Bronchial epithelial cell (primary cell): ENCODE data around the gene KRTAP10-7. TPM values are rescaled to one million over a fixed set of nuclear protein-coding genes. Genes with fewer than 3 reads are reported as not detected.
"Not testable (repeated sequence)": the region's sequence is repeated elsewhere in the genome, so short reads cannot be mapped to it uniquely, and the experiment has no call there.

Source experiments
- DNase-seq: peaks from one replicate; pipeline ENCODE4 v3.0.0-alpha.2; 2010; ENCODE audit warnings: low read depth
- FAIRE-seq: peaks from 2 replicates; lab custom pipeline; 2011; peaks lifted over from hg19 to GRCh38; lab: Jason Lieb, UNC
- H3K27me3 ChIP-seq: 2 replicates; pipeline ENCODE4 v1.5.1; 2011; ENCODE audit warnings: low read length; ENCODE audit not compliant: control insufficient read depth, insufficient read depth
- H3K36me3 ChIP-seq: 2 replicates; pipeline ENCODE4 v1.5.1; 2011; ENCODE audit warnings: low read length; ENCODE audit not compliant: control insufficient read depth, insufficient read depth
- H3K4me3 ChIP-seq: 2 replicates; pipeline ENCODE4 v1.5.1; 2011; ENCODE audit warnings: mild to moderate bottlenecking, low read depth, low read length, control low read depth
- CTCF ChIP-seq: IDR thresholded peaks from 2 replicates; pipeline ENCODE4 v1.5.1; 2011; ENCODE audit warnings: mild to moderate bottlenecking, moderate library complexity, low read length, control low read depth, inconsistent platforms; ENCODE audit not compliant: insufficient read depth, severe bottlenecking
- total RNA-seq: library from RNA; depleted of rRNA; stranded (reverse); fragments of >200 nt; gene quantifications from 2 replicates; pipeline ENCODE4 v1.2.1, GENCODE V29; 2014

KRTAP10-7 gene
- total RNA-seq, 1 donor from 2014 or later, result not detected

DNA sequence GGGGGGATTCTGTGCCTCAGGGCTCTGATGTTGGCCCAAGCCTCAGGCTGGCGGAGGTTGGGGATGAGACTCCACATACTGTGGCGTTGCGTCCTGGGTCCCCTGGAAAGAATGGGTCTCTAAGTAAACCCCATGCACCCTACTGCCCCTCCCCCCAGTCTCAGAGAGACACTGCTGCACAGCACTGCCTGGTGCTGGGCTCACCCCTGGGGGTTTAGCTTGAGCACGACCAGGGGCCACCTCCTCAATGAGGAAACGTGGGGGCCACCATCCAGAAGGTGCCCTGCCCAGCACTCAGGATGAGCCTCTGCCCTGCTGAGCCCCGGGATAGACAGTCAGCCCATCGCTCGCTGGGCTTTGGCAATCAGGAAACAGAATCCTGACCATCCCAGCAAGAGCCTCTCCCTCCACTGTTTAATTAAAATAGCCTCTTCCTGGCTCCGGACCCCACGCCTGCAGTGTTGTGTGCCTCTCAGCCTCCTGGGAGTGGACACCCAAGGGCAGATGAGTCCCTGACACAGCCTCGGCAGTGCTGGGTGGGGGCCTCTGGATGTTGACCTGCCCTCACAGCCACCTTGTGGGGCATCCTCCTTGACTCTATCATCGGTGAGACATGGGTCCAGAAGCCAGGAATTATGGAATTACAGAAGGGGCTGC lies 30.4 kb upstream of the KRTAP10-7 start:
- H3K4me3 ChIP-seq, result no peak overlapping the region
- no peaks in the 10 kb centered on the region for H3K36me3 ChIP-seq
- no peak for TF ChIP-seq CTCF
- no peaks in the 10 kb centered on the region for H3K27me3 ChIP-seq
- FAIRE-seq (no peak), DNase-seq (no peak)

- DNase-seq, result no peak
- no peak for FAIRE-seq
- Histone ChIP-seq H3K4me3 (no peak overlapping the region), H3K27me3 (no peaks in the 10 kb centered on the region), H3K36me3 (no peaks in the 10 kb centered on the region)
- TF ChIP-seq CTCF, result no peak
These were observed 29.1 kb upstream of the KRTAP10-7 start for GRCh38 chr21:44571296-44571695.

DNA sequence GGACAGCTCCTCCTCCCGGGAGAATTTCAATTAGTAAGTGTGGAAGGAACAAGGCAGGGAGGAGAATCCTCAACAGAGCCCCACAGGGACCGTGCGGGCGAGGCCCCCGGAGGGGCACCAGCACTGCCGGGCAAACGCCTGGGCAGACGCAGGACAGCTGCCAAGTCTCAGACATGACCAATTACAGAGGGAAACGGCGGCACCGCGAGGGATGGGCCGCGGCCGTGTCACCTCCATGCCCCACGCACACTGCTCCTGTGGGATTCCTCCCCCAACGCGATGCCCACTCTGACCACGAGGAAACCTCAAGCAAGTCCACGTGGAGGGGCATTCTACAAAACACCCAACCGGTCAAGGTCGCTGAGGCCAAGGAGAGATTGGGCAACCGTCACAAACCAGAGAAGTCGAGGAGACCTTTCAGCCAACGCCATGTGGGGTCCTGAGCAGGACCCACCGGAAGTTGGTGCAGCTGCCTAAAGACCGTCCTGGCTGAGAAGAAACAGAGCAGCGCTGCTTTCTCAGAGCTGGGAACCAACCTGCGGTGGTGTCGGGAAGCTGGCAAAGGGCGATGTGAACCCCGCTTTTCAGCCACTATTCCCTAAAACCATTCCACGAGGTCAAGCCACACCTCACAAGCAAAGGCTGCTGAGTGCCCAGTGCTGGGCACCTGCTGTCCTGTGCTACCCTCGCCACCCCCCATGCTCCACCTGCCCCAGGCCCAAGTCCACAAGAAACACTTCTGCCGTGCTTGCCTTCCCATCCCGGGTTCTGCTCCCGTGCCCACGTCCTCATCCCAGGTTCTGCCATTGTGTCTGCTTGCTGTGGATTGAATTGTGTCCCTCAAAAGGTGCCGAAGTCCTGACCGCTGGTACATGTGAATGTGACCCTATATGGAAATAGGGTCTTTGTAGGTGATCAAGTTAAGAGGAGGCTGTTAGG lies 28.3 kb upstream of the KRTAP10-7 start:
- Histone ChIP-seq H3K4me3 (no peak overlapping the region), H3K36me3 (no peaks in the 10 kb centered on the region), H3K27me3 (no peaks in the 10 kb centered on the region)
- no peak for TF ChIP-seq CTCF
- DNase-seq (no peak), FAIRE-seq (peak; percentile 43)

- DNase-seq (no peak), FAIRE-seq (peak; percentile 89)
- TF ChIP-seq CTCF, result no peak
- Histone ChIP-seq H3K27me3 (no peaks in the 10 kb centered on the region), H3K36me3 (no peaks in the 10 kb centered on the region), H3K4me3 (no peak overlapping the region)
These were observed 27.3 kb upstream of the KRTAP10-7 start for GRCh38 chr21:44572959-44573583.

DNA sequence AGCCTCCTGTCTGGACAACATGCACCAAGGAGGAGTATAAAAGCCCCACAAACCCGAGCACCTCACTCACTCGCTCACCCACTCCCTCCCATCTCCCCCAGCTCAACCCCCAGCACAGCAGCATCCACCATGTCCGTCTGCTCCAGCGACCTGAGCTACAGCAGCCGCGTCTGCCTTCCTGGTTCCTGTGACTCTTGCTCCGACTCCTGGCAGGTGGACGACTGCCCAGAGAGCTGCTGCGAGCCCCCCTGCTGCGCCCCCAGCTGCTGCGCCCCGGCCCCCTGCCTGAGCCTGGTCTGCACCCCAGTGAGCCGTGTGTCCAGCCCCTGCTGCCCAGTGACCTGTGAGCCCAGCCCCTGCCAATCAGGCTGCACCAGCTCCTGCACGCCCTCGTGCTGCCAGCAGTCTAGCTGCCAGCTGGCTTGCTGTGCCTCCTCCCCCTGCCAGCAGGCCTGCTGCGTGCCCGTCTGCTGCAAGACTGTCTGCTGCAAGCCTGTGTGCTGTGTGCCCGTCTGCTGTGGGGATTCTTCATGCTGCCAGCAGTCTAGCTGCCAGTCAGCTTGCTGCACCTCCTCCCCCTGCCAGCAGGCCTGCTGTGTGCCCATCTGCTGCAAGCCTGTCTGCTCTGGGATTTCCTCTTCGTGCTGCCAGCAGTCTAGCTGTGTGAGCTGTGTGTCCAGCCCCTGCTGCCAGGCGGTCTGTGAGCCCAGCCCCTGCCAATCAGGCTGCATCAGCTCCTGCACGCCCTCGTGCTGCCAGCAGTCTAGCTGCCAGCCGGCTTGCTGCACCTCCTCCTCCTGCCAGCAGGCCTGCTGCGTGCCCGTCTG lies 26.6 kb upstream of the KRTAP10-7 start, which contains the start of gene KRTAP10-4:
Gene KRTAP10-4 (plus strand): TSS at position 100 of the 827 bp plus-strand sequence. CDS start 30 bp downstream, at position 130.
- H3K27me3 ChIP-seq, H3K36me3 ChIP-seq, H3K4me3 ChIP-seq, DNase-seq, FAIRE-seq: not testable (repeated sequence)
